ENCODE measurements around the gene CBY3.

- TF ChIP-seq CTCF (IDR thresholded peaks at IDR 0.05; ENCODE audit: insufficient read depth, low read length) (no peak), POLR2AphosphoS5 (IDR thresholded peaks at IDR 0.05; ENCODE audit: low read depth) (peak; percentile 61; the same call in 1 of the 2 replicates)
Observed at GRCh38 chr5:179699616-179700237, 18.9 kb upstream of the CBY3 start.

Data from HL-60 (cell line).